ENCODE measurements around the gene FCGR2B. TPM values are rescaled to one million over a fixed set of nuclear protein-coding genes. Genes with fewer than 3 reads are reported as not detected.

FCGR2B gene
- total RNA-seq, 1 experiment from 2014 or later, result not detected

Other genes with a start within 250 kb of the FCGR2B start
- 1.1 and 1.8 TPM in 2 replicates for gene FCGR2A, start 157.7 kb upstream of the FCGR2B start, total RNA-seq (2014; rRNA removed; shearing (Covaris generic))
- gene HSPA6, start 138.6 kb upstream of the FCGR2B start, total RNA-seq (2014; rRNA removed; shearing (Covaris generic)), result 0.13 and 0.18 TPM in 2 replicates
- not detected in 2 replicates for gene FCGR3A, start 113.3 kb upstream of the FCGR2B start, total RNA-seq (2014; rRNA removed; shearing (Covaris generic))
- not detected in 2 replicates for gene FCGR3B, start 32.0 kb upstream of the FCGR2B start, total RNA-seq (2014; rRNA removed; shearing (Covaris generic))
- 164 and 168 TPM in 2 replicates for gene FCRLA, start 44.1 kb downstream of the FCGR2B start, total RNA-seq (2014; rRNA removed; shearing (Covaris generic))
- 5.9 and 6.2 TPM in 2 replicates for gene FCRLB, start 58.4 kb downstream of the FCGR2B start, total RNA-seq (2014; rRNA removed; shearing (Covaris generic))
- 51.5 and 54.7 TPM in 2 replicates for gene DUSP12, start 86.6 kb downstream of the FCGR2B start, total RNA-seq (2014; rRNA removed; shearing (Covaris generic))
- gene ATF6, start 103.2 kb downstream of the FCGR2B start, total RNA-seq (2014; rRNA removed; shearing (Covaris generic)), result 25.3 and 25.9 TPM in 2 replicates